Fibroblast of mammary gland (primary cell): Measurements from ENCODE around the gene BCO1.

Experiments used
- DNase-seq: peaks from one replicate; pipeline ENCODE4 v3.0.0-alpha.2; 2010; ENCODE audit warnings: low read depth
- H3K4me3 ChIP-seq: 2 replicates; pipeline ENCODE4 v1.5.1; 2011; ENCODE audit warnings: low read depth, mild to moderate bottlenecking, low read length, moderate library complexity; ENCODE audit not compliant: control insufficient read depth
- CTCF ChIP-seq: conservative IDR thresholded peaks from 2 replicates; pipeline ENCODE4 v1.5.1; 2011; ENCODE audit warnings: low read depth, low read length, inconsistent platforms; ENCODE audit not compliant: control insufficient read depth, insufficient read depth

The BCO1 gene

GRCh38 chr16:81238296-81239011, at the start of gene BCO1:
BCO1 (plus strand) TSS chr16:81238689; CDS start chr16:81238909, 220 bp downstream.
- TF ChIP-seq CTCF, result no peak
- H3K4me3 ChIP-seq, result peak within 1 kb of the TSS; percentile 23
- peak; percentile 73 for DNase-seq

- peak; percentile 78 for DNase-seq
Observed at GRCh38 chr16:81189100-81189664, 49.3 kb upstream of the BCO1 start.

GRCh38 chr16:81190667-81191066, 47.8 kb upstream of the BCO1 start:
- no peak for TF ChIP-seq CTCF
- DNase-seq, result peak; percentile 52
- H3K4me3 ChIP-seq, result no peak overlapping the region

More at GRCh38 chr16:81189100-81189664, 49.3 kb upstream of the BCO1 start:
- no peak for TF ChIP-seq CTCF
- no peak overlapping the region for H3K4me3 ChIP-seq

GRCh38 chr16:81195885-81196534, 42.5 kb upstream of the BCO1 start:
- H3K4me3 ChIP-seq, result no peak overlapping the region
- TF ChIP-seq CTCF, result no peak
- no peak for DNase-seq

GRCh38 chr16:81198635-81199034, 39.9 kb upstream of the BCO1 start:
- H3K4me3 ChIP-seq, result no peak overlapping the region
- no peak for DNase-seq

GRCh38 chr16:81201267-81201666, 37.2 kb upstream of the BCO1 start:
- no peak for DNase-seq
- H3K4me3 ChIP-seq, result no peak overlapping the region
- TF ChIP-seq CTCF, result no peak

More at GRCh38 chr16:81198635-81199034, 39.9 kb upstream of the BCO1 start:
- TF ChIP-seq CTCF, result peak; percentile 17
